Effector CD4-positive, alpha-beta T cell (primary cell): ENCODE results near the gene CETP. TPM values are rescaled to one million over a fixed set of nuclear protein-coding genes. Genes with fewer than 3 reads are reported as not detected.

Experiments
- DNase-seq: peaks from one replicate; pipeline ENCODE4 v3.0.0-alpha.2; 2020
- total RNA-seq: gene quantifications from one replicate; lab custom pipeline; 2026; lab: John Stamatoyannopoulos, UW

The CETP gene, protein sequence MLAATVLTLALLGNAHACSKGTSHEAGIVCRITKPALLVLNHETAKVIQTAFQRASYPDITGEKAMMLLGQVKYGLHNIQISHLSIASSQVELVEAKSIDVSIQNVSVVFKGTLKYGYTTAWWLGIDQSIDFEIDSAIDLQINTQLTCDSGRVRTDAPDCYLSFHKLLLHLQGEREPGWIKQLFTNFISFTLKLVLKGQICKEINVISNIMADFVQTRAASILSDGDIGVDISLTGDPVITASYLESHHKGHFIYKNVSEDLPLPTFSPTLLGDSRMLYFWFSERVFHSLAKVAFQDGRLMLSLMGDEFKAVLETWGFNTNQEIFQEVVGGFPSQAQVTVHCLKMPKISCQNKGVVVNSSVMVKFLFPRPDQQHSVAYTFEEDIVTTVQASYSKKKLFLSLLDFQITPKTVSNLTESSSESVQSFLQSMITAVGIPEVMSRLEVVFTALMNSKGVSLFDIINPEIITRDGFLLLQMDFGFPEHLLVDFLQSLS
- not detected for total RNA-seq

DNA sequence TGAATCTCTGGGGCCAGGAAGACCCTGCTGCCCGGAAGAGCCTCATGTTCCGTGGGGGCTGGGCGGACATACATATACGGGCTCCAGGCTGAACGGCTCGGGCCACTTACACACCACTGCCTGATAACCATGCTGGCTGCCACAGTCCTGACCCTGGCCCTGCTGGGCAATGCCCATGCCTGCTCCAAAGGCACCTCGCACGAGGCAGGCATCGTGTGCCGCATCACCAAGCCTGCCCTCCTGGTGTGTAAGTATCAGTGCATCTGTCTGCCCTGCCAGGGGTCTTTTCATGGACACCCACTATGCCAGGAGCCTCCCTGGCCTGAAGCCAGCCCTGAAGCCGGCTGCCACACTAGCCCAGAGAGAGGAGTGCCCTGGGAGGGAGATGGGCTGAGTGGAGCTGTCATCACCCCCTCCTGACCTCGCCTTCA, at the start of gene CETP:
CETP (plus strand) TSS at position 100 of the 431 bp plus-strand sequence; CDS start at position 130, 30 bp downstream.
- DNase-seq, result no peak

DNA sequence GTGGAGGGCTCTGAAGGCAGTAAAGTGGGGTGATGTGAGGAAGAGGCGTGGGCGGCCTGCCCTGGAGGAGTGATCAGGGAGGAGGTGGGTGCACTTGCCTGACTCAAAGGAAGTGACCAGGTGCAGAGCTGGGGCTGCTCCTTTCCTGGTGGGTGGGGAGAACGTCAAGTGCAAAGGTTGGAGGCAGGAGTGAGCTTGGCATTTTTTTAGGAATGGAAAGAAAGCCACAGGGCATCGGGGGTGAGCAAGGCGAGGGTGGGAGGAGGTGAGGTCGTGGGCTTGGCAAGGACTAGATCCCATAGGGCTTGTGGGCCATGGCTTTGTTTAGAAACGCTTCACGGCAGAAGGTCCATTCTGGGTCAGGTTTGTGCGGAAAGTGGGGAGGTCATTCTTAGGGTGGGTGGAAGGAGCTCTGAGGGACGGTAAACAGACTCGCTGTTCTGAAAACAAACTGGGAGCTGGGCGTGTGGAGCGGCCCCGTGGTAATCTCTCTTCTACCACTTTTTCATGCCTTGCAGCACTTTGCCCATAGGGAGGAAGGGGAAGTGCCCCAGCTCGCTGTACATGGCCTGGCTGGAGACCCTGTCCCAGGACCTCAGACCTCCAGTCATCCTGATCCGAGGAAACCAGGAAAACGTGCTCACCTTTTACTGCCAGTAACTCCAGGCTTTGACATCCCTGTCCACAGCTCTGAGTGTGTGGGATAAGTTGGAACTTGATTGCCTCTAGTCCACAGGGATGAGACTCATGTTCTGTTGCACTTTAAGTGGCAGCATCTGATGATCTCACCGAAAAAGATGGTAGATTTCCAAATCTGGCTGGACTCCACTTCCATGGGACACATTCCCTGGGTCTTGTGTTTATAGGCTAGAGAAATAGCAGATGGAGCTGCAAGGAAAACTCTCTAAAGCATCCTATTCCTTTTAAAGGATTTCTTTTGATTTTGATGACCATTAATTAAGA, 48.7 kb upstream of the CETP start:
- no peak for DNase-seq

DNA sequence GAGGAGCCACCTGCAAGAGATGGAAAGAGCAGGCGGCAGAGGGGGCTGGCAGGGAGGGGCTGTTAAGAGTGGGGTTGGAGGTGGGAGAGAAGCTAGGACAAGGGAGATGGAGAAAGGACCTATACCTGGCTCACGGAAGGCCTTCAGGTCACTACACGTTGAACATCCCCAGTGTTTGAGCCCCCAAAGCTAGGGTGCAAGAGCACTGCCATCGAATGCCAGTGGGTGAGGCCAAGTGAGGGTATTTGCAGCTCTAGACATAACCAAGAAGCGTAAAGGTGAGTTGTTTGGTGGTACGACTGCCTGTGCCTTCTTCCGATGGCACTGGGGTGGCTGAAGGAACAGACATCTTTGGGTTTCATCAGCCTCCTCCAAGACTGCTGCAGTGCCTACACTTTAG, 46.9 kb upstream of the CETP start:
- DNase-seq, result no peak

DNA sequence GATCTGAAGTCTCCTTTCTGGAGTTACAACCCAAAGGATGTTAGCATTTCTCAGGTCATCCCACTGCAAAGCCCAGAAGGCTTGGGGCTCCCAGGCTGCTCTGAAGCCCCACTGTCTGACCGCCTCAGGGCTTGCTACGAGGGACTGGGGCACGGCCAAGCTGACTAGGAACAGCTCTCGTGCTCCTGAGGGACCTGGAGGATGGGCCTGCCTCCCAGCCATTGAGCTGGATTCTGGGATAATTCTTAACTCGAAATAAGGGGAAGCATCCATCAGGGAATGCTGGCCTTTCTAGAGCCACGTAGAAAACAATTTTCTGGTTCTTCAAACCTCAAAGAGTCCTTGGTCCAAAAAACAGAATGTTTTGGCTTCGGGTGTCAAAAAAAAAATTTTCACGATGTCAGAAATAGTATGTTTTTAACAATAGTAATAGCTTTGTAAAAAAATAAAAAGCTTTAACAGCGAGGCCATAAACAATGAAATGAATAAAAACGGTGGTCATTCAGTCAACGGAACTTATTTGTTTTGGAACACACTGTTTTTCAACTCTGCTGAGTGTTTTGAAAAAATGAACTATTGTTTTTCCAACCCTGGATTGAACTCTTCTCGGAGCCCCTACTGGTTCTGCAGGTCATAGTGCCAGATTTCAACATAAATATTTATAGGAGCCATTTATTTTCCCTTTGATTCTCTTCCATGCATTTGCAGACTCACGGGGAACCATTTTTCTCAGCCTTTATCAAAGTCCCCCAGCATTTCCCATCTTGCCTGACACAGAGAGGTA, 46.2 kb upstream of the CETP start:
- DNase-seq, result no peak

DNA sequence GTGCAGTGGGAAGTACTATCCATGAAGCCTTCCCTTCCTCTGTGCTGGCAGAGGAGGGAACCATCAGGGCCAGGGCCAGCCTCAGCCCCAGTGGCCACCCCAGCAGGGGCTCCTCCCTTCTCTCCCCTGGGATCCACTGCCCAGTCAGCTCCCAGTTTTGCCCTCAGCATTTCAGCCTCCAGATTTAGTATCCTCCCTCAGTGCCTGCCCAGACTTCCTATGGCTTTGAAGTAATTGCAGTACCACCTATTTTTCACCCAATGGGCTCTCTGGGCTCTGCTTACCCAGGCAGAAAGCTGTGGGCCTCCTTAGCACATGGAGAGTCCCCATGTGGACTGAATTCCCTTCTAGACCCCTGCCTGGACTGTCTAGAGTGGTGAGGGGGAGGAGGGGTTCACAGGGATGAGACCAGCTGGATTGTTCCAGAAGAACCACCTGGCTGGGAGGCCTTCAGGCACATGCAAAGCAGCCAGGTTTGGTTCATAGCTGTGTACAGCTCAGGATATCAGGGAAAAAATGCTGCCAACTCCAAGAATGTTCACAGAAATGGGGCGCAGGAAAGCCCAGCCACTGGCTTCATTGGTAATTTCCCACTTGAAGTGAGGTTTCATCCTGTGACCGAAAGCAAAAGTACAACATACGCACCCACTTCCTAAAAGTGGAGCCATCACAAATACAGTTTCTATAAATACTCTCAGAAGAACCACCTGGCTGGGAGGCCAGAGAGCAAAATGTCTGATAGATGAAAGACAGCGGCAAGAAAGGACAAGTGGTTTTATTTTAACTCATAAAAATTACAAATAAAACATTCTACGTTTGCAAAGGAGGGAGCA, 45.0 kb upstream of the CETP start:
- DNase-seq, result no peak

DNA sequence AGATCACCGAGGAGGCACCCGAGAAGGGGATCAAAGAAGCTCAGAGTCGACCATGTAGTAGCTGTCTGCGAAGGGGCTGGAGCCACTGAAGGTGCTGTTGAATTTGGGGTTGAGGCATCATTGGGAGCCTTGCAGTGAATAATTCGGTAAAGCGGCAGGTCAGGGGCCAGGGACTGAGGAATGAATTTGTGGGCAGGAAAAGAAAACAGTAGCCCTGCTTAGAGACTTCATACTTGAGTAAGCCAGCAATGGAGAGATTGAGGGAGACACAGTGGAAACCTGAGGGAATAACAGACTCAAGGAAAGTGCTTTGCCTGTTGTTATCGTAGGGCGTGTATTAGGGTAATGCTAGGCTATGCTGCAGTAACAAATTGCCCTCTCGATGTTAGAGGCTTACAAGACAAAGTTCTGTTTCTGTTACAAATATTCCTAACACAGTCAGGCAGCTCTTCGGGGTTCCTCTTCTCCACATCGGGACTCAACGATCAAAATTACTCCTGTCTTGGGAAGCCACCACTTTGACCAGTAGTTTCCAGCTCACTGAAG, 43.2 kb upstream of the CETP start:
- DNase-seq, result no peak

DNA sequence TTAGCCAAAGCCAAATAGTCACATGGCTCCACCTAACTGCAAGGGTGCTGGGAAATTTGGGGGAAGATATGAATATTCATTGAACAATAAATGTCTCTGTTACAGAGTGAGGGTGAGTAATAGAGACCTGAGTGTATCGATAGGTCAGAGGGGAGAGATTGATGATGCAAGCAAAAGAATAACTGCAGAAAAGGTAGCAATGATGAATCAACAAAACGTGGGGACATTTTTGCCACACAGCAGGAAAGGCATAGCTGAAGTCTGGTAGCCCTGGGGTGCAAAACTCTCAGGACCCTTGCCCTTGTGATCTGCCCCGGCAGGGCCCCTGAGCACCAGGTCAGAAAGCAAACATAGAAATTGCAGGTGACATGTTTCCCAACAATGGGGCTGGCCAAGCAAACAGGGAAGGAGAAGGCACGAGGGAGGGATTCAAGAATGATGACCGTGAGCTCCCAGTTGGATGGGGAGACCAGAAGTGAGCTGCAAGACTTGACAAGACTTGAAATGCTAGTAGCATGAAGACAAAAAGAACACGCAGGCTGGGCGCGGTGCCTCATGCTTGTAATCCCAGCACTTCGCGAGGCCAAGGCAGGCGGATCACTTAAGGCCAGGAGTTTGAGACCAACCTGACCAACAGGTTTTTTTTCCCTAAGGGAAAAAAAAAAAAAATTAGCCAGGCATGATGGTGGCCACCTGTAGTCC, 42.5 kb upstream of the CETP start:
- DNase-seq, result no peak

DNA sequence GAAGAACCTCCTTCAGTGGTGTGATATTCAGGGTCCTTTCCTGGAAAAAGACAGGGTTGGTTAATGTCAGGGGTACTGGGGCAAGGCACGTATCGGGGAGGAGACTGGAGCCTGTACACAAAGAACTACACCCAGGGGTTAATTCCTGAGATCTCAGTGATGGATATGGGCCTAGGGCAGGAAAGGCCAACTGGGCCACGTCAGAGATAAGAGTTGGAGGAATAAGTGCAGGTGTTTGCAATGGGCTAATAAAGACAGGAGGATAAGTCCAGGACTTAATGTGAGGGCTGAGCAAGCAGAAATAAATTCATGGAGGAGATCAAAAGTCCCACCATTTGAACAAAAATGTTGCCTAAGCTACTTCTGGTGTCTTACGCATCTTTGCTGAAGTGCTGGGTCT, 40.2 kb upstream of the CETP start:
- no peak for DNase-seq

DNA sequence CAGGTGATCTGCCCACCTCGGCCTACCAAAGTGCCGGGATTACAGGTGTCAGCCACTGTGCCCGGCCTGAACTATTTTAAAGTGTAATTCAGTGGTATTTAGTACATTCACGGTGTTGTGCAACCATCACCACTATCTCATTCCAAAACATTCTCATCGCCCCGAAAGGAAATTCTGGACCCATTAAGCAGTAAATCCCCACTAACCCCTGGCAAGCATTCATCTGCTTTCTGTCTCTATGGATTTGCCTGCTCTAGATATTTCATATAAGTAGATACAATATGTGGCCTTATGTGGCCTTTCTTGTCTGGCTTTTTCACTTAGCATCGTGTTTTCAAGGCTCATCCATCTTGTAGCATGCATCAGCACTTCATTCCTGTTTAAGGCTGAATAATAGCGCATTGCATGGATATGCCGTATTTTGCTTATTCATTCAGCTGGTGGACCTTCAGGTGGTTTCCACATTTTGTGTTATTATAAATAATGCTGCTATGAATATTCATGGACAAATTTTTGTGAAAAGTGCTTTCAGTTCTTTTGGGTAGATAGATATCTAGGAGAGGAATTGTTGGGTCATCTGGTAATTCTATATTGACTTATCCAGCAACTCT, 38.2 kb upstream of the CETP start:
- DNase-seq, result no peak

DNA sequence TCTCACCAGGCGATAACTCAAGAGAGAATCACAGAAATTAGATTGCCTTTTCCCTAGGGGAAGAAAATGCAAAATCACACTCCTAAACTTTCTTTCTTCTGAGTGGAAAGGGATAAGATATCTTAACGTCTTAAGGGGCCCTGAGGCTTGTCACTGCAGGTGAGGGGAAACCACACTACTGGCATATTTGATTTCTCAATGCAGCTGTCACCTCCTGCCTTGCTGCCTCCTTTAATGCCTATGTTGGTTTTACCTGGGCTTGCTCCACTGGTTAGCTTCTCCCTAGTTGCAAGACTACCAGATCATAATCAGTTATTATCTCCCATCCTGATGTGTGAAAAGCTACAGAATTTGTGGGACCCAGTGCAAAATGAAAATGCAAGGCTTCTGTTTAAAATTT, 34.3 kb upstream of the CETP start:
- DNase-seq, result no peak

DNA sequence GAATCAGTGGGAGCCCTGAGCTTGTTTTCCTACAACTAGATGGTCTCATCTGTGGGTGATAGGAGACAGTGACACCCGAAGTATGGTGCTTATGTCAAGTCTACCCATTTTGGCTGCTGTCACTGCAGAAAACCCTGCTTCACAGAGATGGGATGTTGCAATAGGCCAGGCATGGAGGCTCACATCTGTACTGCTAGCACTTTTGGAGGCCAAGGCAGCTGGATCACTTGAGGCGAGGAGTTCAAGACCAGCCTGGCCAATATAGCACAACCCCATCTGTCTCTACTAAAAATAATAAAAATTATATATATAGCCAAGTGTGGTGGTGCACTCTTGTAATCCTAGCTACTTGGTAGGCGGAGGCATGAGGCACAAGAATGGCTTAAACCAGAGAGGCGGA, 32.1 kb upstream of the CETP start:
- no peak for DNase-seq

DNA sequence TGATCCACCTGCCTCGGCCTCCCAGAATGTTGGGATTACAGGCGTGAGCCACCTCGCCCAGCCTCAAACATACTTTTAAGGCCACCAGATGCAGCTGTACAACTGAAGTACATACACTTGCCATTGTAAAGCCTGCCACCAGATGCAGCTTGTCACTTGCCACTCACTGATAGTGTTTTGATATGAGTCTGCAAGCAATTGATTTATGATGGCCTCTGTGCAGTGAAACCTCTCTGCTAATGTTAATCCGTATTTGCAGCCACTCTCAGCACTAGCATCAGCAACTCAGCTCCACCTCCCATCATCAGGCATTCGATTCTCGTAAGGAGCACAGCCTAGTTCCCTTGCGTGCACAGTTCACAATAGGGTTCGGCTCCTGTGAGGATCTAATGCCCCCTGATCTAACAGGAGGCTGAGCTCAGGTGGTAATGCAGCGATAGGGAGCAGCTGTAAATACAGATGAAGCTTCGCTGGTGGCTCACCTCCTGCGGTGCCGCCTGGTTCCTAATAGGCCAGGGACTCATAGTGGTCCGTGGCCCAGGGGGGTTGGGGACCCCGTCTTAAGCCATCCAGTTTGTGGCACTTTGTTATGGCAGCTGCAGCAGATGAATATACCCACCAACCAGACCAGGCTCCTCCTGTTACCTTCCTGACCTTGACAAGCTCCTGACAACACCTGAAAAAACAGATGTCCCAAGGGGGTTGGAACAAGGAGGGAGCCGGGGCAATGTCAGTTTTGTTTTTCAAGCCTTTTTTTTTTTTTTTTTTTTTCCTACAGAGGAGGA, 31.1 kb upstream of the CETP start:
- no peak for DNase-seq

DNA sequence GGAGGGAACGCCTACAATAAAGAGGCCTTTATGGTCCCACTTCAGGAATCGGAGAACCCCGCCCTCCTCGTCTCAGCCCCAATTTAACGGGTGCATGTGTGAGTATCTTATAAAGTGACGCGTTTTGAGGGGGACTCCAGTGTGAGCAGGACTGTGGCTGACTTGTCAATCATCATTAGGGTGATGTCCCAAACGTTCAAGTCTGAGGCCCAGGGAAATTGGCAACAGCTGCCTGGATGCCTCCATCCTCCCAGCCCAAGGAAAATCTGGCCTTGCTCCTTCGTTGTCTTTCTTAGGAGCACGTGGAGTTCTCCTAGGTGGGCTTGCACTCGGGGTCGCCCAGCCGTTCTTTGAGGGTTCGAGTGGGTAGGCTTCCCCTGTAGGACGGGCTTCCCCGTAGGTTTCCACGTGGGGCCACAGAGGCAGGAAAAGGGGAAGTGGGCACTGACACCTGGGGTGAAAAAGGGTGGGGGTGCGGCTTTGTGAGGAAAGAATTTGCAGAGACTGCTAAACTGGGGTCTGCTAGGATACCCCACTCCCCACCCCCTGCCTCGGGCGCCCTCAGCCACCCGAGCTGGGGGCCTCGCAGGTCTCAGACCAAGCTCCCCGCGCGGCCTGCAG, 30.4 kb upstream of the CETP start:
- DNase-seq, result no peak

DNA sequence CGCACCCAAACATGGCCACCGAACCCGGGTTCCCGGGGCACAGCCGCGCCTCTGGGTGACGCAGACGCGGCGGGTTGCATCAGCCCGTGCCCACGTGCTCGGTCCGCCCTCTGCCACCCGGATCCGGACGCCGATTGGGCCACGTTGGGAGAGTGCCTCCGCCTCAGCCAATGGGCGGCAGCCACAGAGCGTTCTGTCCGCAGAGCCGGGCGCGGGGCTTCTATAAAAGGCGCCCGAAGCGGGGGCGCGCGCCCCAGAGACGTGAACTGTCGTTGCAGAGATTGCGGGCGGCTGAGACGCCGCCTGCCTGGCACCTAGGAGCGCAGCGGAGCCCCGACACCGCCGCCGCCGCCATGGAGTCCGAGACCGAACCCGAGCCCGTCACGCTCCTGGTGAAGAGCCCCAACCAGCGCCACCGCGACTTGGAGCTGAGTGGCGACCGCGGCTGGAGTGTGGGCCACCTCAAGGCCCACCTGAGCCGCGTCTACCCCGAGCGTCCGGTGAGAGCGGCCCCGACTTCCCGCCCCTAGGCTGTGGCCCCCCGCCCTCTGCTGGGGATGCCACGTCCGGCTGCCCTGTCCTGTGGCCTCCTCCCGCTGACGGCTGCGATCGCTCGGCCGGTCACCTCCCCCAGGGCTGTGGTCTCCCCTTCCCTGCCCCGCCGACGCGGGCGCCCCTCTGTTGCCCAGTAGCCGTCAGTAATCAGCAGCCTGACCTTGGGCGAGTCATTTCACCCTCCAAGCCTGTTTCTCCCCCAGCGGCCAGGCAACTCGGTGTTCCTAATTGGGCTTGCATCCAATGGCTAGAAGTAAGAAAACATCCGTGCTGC, 29.6 kb upstream of the CETP start, which contains the start of gene HERPUD1:
HERPUD1 (plus strand) TSS at position 251 of the 829 bp plus-strand sequence; CDS start at position 354, 103 bp downstream.
- DNase-seq, result peak; percentile 99

DNA sequence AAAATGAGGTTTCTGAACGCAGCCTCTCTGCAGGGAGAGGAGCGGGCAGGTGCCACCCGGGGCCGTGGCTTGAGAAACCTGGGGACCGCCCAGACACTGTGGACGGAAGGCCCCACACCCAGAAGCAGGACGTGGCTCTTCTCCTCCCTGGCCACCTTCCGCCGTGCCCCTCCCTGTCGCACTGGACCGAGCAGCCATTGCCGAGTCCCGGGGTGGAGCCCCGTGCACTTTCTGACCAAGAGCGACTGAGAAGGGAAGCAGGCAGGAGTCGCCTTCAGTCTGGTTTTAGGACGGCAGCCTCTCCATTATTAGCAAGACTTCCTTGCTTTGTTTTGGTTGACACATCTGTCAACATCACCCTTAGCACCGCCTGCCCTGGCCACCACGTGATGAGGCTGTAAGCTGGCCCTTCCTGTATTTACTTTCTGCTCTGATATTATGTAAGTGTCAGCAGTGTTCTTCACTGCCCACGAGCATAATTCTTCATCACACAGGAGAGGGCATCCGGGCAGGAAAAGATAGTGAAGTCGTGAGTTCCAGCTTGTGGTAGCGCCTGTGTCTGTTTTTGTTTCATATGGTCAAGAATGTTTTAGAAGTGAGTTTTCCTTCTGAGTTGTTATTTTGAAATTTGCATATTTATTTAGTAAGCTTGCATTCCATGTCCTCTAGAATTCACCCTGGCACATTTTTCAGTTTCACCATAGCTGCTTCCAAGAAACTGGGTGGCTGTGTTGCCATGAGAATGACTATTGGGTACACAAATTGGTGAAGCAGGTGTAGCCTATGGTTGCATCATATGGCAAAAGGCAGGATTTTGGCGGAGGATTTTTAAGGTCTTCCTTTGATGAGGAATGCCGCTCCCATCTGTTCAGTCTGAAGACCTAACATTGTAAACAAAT, 28.8 kb upstream of the CETP start:
- peak; percentile 18 for DNase-seq

DNA sequence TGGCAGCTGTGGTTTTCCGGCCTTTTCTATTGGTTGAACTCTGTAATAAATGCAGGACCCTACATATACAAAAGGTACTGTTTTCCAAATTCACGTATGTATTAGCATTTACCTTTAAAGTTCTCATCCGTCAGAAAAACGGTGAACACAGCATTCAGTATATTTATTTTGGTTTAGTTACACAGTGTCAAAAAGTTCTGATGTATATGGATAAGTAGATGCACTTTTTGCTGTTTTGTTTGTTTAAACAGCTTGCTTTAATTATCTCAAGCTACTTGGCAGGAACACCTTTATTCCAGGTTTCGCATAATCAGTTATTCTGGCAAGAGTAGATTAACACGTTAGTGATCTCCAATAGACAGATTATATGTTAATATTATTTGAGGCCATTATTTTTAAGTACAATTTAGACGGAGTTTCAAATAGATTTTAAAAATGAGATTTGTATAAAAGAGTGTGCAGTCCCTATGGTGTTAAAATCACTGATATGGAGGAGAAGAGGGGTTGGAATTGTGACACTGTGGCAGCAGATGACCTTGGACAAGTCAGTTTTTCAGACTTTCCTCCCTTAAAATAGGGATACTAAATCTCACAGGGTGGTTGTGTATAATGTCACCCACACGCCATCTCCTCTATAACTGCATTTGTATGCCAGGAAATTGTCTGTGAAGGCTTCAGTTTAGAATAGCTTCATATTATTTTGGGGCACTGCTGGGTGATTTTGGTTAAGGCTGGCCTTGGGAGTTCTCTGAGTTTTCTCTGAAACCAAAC, 27.7 kb upstream of the CETP start:
- no peak for DNase-seq
